ENCODE measurements around the gene HELT.

Gene HELT

DNA sequence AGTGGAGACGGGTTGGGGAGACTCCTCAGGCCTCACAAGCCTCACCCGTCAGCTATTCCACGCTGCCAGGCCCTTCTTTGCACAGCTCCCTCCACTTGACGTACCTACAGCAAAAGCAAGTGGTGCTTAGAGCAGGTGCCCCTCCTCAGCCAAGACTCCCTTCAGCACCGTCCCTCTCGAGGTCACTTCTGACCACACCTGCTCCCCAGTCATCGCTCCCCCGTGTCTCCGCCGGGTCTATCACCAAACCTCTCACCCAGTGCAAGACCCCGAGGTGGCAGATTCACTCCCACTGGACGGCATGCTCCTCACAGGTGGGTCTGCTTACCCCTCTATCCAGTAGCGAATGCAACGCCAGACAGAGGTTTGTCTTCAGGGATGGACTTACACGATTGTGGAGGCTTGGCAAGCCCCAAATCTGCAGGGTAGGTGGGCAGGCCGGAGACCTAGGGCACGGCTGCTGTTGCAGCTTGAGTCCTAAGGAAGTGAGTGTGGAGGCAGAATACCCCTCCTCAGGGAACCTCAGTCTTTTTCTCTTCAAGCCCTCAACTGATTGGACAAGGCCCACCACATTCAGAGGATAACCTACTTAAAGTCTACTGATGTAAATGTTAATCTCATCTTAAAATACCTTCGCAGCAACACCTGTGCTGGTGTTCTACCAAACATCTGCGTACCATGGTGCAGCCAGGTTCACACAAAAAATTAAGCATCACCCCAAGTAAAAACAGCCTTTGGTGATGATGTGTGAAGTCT lies 14.5 kb upstream of the HELT start:
- TF ChIP-seq MYNN (tag by site-specific recombination; IDR thresholded peaks at IDR 0.05; ENCODE audit: borderline replicate concordance) = no peak
- TF ChIP-seq ZNF10 (tag by site-specific recombination; IDR thresholded peaks at IDR 0.05) = peak; percentile 98
- TF ChIP-seq ZNF843 (tag by site-specific recombination; IDR thresholded peaks at IDR 0.05) = no peak

DNA sequence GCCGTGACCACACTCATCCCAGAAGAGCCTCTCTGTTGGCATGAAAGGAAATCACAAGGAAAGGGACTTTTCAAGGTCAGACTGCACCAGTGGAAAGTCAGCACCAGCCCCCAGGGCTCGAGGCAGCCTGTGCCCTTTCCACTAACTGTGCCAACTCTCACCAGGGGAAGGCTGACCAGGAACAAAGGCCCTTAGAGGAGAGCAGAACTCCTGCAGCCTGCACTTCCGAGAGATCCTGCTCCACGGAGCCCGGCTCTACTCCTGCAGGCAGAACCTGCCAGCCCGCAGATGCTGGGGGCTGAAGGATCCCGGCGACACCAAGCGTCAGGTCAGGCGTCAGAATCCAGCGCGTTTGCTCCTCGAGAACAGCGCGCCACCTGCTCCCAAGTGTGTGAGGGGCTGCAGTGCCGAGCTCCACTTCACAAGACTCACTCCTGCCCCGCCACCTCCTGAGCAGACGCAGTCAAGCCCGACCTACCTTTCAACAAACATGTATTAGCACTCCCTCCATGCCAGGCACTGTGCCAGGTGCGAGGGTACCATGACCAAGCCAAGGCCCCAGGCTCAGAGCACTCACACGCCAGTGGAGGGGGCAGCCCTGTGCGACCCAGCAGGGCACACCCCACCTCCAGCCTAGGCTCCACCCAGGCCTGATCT lies 13.6 kb upstream of the HELT start:
- Histone ChIP-seq H3K4me1 (ENCODE audit: control insufficient read depth, insufficient read depth, low read length) (no peaks in the 10 kb centered on the region), H3K9me3 (ENCODE audit: control insufficient read depth, insufficient read depth, low read depth, low read length) (no peaks in the 10 kb centered on the region), H3K4me3 (ENCODE audit: low read depth, low read length) (no peak overlapping the region), H3K27ac (ENCODE audit: extremely low read depth, low read depth, low read length) (no peak overlapping the region), H3K36me3 (ENCODE audit: control insufficient read depth in 2 of 2, insufficient read depth in 1 of 2, low read length in 2 of 2) (no peaks in the 10 kb centered on the region)
- ChIA-PET CTCF (interaction anchor here (0.6 to 3.1 kb wide), 21 partner anchors 9 to 1211 kb away, joined by 3 to 38 read pairs (median 3); partner anchors contain the start of gene HELT), POLR2A (no interaction called here)
- no peak for TF ChIP-seq ZNF302 (tag by site-specific recombination; IDR thresholded peaks at IDR 0.05; ENCODE audit: low read depth)
- TF ChIP-seq ZSCAN5A (tag by site-specific recombination; IDR thresholded peaks at IDR 0.05) = no peak
- TF ChIP-seq PRDM1 (tag by site-specific recombination; IDR thresholded peaks at IDR 0.05) = no peak
- TF ChIP-seq ZNF548 (tag by site-specific recombination; IDR thresholded peaks at IDR 0.05) = no peak
- TF ChIP-seq ZNF585B (tag by site-specific recombination; IDR thresholded peaks at IDR 0.05) = no peak
- no peak for TF ChIP-seq REPIN1 (tag by site-specific recombination; IDR thresholded peaks at IDR 0.05; ENCODE audit: low read depth)
- no peak for TF ChIP-seq PRDM6 (tag by site-specific recombination; IDR thresholded peaks at IDR 0.05)
- TF ChIP-seq, protein P1, sequence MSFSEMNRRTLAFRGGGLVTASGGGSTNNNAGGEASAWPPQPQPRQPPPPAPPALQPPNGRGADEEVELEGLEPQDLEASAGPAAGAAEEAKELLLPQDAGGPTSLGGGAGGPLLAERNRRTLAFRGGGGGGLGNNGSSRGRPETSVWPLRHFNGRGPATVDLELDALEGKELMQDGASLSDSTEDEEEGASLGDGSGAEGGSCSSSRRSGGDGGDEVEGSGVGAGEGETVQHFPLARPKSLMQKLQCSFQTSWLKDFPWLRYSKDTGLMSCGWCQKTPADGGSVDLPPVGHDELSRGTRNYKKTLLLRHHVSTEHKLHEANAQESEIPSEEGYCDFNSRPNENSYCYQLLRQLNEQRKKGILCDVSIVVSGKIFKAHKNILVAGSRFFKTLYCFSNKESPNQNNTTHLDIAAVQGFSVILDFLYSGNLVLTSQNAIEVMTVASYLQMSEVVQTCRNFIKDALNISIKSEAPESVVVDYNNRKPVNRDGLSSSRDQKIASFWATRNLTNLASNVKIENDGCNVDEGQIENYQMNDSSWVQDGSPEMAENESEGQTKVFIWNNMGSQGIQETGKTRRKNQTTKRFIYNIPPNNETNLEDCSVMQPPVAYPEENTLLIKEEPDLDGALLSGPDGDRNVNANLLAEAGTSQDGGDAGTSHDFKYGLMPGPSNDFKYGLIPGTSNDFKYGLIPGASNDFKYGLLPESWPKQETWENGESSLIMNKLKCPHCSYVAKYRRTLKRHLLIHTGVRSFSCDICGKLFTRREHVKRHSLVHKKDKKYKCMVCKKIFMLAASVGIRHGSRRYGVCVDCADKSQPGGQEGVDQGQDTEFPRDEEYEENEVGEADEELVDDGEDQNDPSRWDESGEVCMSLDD (tag by site-specific recombination; IDR thresholded peaks at IDR 0.05) = no peak
- no peak for TF ChIP-seq MEIS1 (CRISPR knock-in tag; IDR thresholded peaks at IDR 0.05; ENCODE audit: borderline replicate concordance)

More for the DNA sequence above, 14.5 kb upstream of the HELT start:
- Histone ChIP-seq H3K4me1 (ENCODE audit: control insufficient read depth, insufficient read depth, low read length) (no peaks in the 10 kb centered on the region), H3K27ac (ENCODE audit: extremely low read depth, low read depth, low read length) (no peak overlapping the region), H3K4me3 (ENCODE audit: low read depth, low read length) (no peak overlapping the region), H3K36me3 (ENCODE audit: control insufficient read depth in 2 of 2, insufficient read depth in 1 of 2, low read length in 2 of 2) (no peaks in the 10 kb centered on the region), H3K9me3 (ENCODE audit: control insufficient read depth, insufficient read depth, low read depth, low read length) (no peaks in the 10 kb centered on the region)
- CTCF ChIA-PET = interaction anchor here (0.7 to 3.1 kb wide), 3 partner anchors 25 to 92 kb away, joined by 3 to 38 read pairs (median 6); no protein-coding TSS in a partner anchor
- POLR2A ChIA-PET = no interaction called here

DNA sequence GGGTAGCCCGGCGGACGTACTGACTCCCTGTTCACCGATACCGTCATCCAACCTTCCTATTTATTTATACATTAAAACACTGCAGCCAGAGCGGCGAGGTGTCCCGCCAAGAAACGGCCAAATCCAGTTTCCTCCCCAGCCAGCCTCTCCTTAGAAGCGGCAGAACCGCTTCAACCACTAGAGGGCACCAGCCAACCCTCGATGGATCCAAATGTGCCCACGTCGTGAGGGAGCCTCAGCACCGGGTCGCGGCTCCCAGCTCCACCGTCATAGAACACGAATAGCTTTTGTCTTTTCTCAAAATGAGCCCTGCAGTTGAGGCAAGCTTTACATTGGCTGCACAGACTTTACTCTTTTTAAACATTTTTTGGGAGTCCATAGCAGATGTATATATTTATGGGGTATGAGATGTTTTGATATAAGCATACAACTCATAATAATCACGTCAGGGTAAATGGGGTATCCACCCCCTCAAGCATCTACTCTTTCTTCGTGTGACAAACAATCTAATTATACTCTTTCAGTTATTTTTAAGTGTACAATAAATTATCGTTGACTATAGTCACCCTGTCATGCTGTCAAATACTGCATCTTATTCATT lies 13.0 kb upstream of the HELT start:
- CTCF ChIA-PET = interaction anchor here (0.5 to 3.1 kb wide), 30 partner anchors 9 to 1034 kb away, joined by 3 to 38 read pairs (median 3); partner anchors contain the start of gene HELT
- Histone ChIP-seq H3K4me3 (ENCODE audit: low read depth, low read length) (no peak overlapping the region), H3K27ac (ENCODE audit: extremely low read depth, low read depth, low read length) (no peak overlapping the region), H3K36me3 (ENCODE audit: control insufficient read depth in 2 of 2, insufficient read depth in 1 of 2, low read length in 2 of 2) (no peaks in the 10 kb centered on the region), H3K4me1 (ENCODE audit: control insufficient read depth, insufficient read depth, low read length) (no peaks in the 10 kb centered on the region), H3K9me3 (ENCODE audit: control insufficient read depth, insufficient read depth, low read depth, low read length) (no peaks in the 10 kb centered on the region)
- POLR2A ChIA-PET = no interaction called here
- TF ChIP-seq SP3 (tag by site-specific recombination; IDR thresholded peaks at IDR 0.05) (peak; percentile 23; the same call in 1 of the 2 replicates), ZEB2 (tag by site-specific recombination; IDR thresholded peaks at IDR 0.05) (no peak), ZBTB17 (tag by site-specific recombination; IDR thresholded peaks at IDR 0.05) (0 out of 2 replicates have a peak, but pooled peaks have one; percentile 16), ZNF292 (tag by site-specific recombination; IDR thresholded peaks at IDR 0.05; ENCODE audit: borderline replicate concordance, low read depth) (no peak), ZBTB48 (tag by site-specific recombination; IDR thresholded peaks at IDR 0.05) (no peak), ZNF146 (tag by site-specific recombination; IDR thresholded peaks at IDR 0.05) (no peak), TRIM28 (IDR thresholded peaks at IDR 0.05; ENCODE audit: borderline replicate concordance, low read length) (no peak), ZNF140 (tag by site-specific recombination; IDR thresholded peaks at IDR 0.05) (no peak), ZNF473 (tag by site-specific recombination; IDR thresholded peaks at IDR 0.05) (no peak), INSM2 (tag by site-specific recombination; IDR thresholded peaks at IDR 0.05) (no peak), ZNF23 (tag by site-specific recombination; IDR thresholded peaks at IDR 0.05; ENCODE audit: borderline replicate concordance) (no peak)

All from HEK293 (cell line).